Neuronal stem cell (in vitro differentiated cells): ENCODE results near the gene CNMD.

Experiments
- DNase-seq: peaks from one replicate; pipeline ENCODE4 v3.0.0-alpha.2; 2013; ENCODE audit warnings: low spot score
- H2AFZ ChIP-seq: one replicate; pipeline ENCODE4 v1.6.1; 2013; ENCODE audit warnings: mild to moderate bottlenecking, low read length, inconsistent platforms
- H2AK5ac ChIP-seq: 2 replicates; pipeline ENCODE4 v1.6.1; 2013; ENCODE audit warnings: low read depth, mild to moderate bottlenecking, inconsistent platforms, low read length, moderate library complexity, mixed read lengths
- H2BK120ac ChIP-seq: 2 replicates; pipeline ENCODE4 v1.6.1; 2013; ENCODE audit warnings: low read depth, mild to moderate bottlenecking, inconsistent platforms, low read length, moderate library complexity, mixed read lengths
- H2BK12ac ChIP-seq: one replicate; pipeline ENCODE4 v1.6.1; 2013; ENCODE audit warnings: low read length, inconsistent platforms
- H2BK15ac ChIP-seq: 2 replicates; pipeline ENCODE4 v1.6.1; 2013; ENCODE audit warnings: mild to moderate bottlenecking, low read length, inconsistent platforms, mixed read lengths
- H2BK5ac ChIP-seq: one replicate; pipeline ENCODE4 v1.6.1; 2013; ENCODE audit warnings: inconsistent platforms, mild to moderate bottlenecking, low read length, moderate library complexity
- H3K14ac ChIP-seq: one replicate; pipeline ENCODE4 v1.6.1; 2013; ENCODE audit warnings: low read length, inconsistent platforms
- H3K18ac ChIP-seq: 2 replicates; pipeline ENCODE4 v1.6.1; 2013; ENCODE audit warnings: low read length, inconsistent platforms
- H3K23ac ChIP-seq: 2 replicates; pipeline ENCODE4 v1.6.1; 2013; ENCODE audit warnings: low read depth, mild to moderate bottlenecking, mixed read lengths, low read length, inconsistent platforms; ENCODE audit not compliant: poor library complexity
- H3K27ac ChIP-seq: replicated peaks from 3 replicates; pipeline ENCODE4 v1.5.1; 2013; ENCODE audit warnings: low read length, inconsistent platforms
- H3K27me3 ChIP-seq, 3 experiments: 2 replicates each; pipeline ENCODE4 v1.6.1; 2013; ENCODE audit warnings: low read length in 3 of 3, mild to moderate bottlenecking in 2 of 3, inconsistent platforms in 1 of 3, low read depth in 1 of 3, mixed read lengths in 1 of 3, moderate library complexity in 1 of 3; ENCODE audit not compliant: control insufficient read depth in 3 of 3, insufficient read depth in 3 of 3
- H3K36me3 ChIP-seq, 2 donors: replicated peaks in 1 of 2; 2 replicates each; pipeline ENCODE4 v1.6.1; 2013; ENCODE audit warnings: low read length in 2 of 2; ENCODE audit not compliant: control insufficient read depth in 2 of 2, insufficient read depth in 2 of 2
- H3K4ac ChIP-seq: 2 replicates; pipeline ENCODE4 v1.6.1; 2013; ENCODE audit warnings: inconsistent platforms, mild to moderate bottlenecking, low read length, moderate library complexity
- H3K4me1 ChIP-seq, 2 donors: 1 replicate in 1 of 2; 2 replicates in 1 of 2; pipeline ENCODE4 v1.6.1; 2013; ENCODE audit warnings: low read length in 2 of 2, low read depth in 1 of 2; ENCODE audit not compliant: control insufficient read depth in 2 of 2, insufficient read depth in 1 of 2
- H3K4me2 ChIP-seq: one replicate; pipeline ENCODE4 v1.6.1; 2013; ENCODE audit warnings: mild to moderate bottlenecking, low read length, inconsistent platforms; ENCODE audit not compliant: insufficient read depth, poor library complexity, severe bottlenecking
- H3K4me3 ChIP-seq, 2 donors: 2 replicates each; pipeline ENCODE4 v1.5.1; 2013; ENCODE audit warnings: low read length in 2 of 2, mild to moderate bottlenecking in 2 of 2, inconsistent platforms in 1 of 2, moderate library complexity in 1 of 2
- H3K79me1 ChIP-seq: one replicate; pipeline ENCODE4 v1.6.1; 2013; ENCODE audit warnings: low read depth, mild to moderate bottlenecking, inconsistent platforms, low read length, moderate library complexity
- H3K9ac ChIP-seq: one replicate; pipeline ENCODE4 v1.6.1; 2013; ENCODE audit warnings: mild to moderate bottlenecking, low read depth, low read length, inconsistent platforms; ENCODE audit not compliant: poor library complexity
- H3K9me3 ChIP-seq, 2 donors: replicated peaks in 1 of 2; 2 replicates each; pipeline versions ENCODE3 to v1.6.1; 2013; ENCODE audit warnings: low read length in 2 of 2, mild to moderate bottlenecking in 2 of 2, inconsistent platforms in 1 of 2, low read depth in 1 of 2, mixed read lengths in 1 of 2, moderate library complexity in 1 of 2; ENCODE audit not compliant: control insufficient read depth in 2 of 2, insufficient read depth in 1 of 2
- H4K8ac ChIP-seq: one replicate; pipeline ENCODE4 v1.6.1; 2013; ENCODE audit warnings: low read depth, mild to moderate bottlenecking, inconsistent platforms, low read length, moderate library complexity
- H4K91ac ChIP-seq: one replicate; pipeline ENCODE4 v1.6.1; 2013; ENCODE audit warnings: low read length, low read depth, mild to moderate bottlenecking, inconsistent platforms; ENCODE audit not compliant: poor library complexity
- WGBS, 2 donors: extraction: QIAGEN DNeasy Blood & Tissue Kit; methylation state at CpG; one replicate each; pipeline ENCODE4 v1.1.7; 2013; ENCODE audit warnings: missing lambda C conversion rate in 2 of 2, mixed read lengths in 1 of 2; ENCODE audit not compliant: insufficient read length in 2 of 2, insufficient replicate concordance in 1 of 2; ENCODE audit errors: extremely low coverage in 2 of 2; 5-methylcytosine and 5-hydroxymethylcytosine counted together

The CNMD gene

DNA sequence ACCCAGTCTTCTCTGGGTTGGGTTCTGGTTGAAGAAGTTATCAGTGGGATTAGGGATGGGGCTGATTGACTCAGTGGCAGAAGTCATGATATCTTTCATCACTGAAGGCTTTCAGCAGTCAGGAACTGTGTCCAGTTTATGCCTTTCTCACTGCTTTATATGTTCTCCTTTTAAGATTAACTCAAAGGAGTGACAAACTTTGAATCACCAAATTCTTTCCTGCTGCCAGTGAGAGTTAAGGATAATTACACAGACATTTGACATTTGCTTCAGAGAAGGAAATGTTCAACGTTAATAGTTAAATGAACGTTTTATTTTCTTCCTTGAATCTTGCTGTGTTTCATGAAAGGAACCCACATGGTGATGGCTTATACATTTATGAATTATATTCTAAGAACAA is 41.0 kb upstream of the CNMD start:
- DNase-seq, result no peak
- Histone ChIP-seq H3K27me3 (peaks cover 0 to 9% (median 0%) of the 10 kb centered on the region in 3 experiments), H3K23ac (no peak overlapping the region), H4K8ac (no peak overlapping the region), H3K36me3 (no peaks in the 10 kb centered on the region), H2BK15ac (no peak overlapping the region), H3K4ac (no peak overlapping the region), H3K18ac (no peak overlapping the region), H3K4me2 (no peak overlapping the region), H4K91ac (no peak overlapping the region), H2BK120ac (no peak overlapping the region), H3K4me3 (no peak overlapping the region), H3K14ac (no peak overlapping the region), H3K4me1 (peaks cover 0 to 7% of the 10 kb centered on the region in 2 donors), H2BK5ac (no peak overlapping the region), H3K9ac (no peak overlapping the region), H2BK12ac (no peak overlapping the region), H3K27ac (no peak overlapping the region), H3K79me1 (no peaks in the 10 kb centered on the region), H3K9me3 (no peaks in the 10 kb centered on the region), H2AFZ (no peak overlapping the region), H2AK5ac (no peak overlapping the region)
- no CpG with 5 or more reads among the region's 2 CpGs for WGBS, 2 donors

DNA sequence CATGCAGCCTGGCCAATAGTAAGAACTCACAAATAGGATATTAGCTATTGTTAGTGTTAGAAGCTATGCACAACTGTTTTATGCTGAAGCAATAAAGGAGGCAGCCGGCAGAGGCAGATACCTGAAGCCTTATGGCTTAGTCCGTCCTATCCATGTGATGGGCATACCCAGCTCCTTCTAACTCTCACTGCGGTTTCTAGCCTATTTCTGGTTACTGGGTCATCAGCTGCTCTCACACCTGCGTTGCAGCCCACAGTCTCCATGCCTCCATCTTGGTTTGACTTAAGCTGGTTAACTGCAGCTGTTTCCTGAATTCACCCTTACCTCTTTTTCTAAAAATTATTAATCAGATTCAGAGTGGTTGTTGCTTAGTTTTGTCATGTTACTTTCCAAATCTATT is 40.5 kb upstream of the CNMD start:
- H2BK5ac ChIP-seq, result no peak overlapping the region
- H2AK5ac ChIP-seq, result no peak overlapping the region
- H3K14ac ChIP-seq, result no peak overlapping the region
- H4K8ac ChIP-seq, result no peak overlapping the region
- H3K18ac ChIP-seq, result no peak overlapping the region
- H3K27me3 ChIP-seq, result peaks cover 0 to 9% (median 0%) of the 10 kb centered on the region in 3 experiments
- no peak overlapping the region for H3K4me3 ChIP-seq
- no peak overlapping the region for H3K23ac ChIP-seq
- H2BK12ac ChIP-seq, result no peak overlapping the region
- H3K79me1 ChIP-seq, result no peaks in the 10 kb centered on the region
- no peaks in the 10 kb centered on the region for H3K9me3 ChIP-seq
- H3K27ac ChIP-seq, result no peak overlapping the region
- H2BK15ac ChIP-seq, result no peak overlapping the region
- H2AFZ ChIP-seq, result no peak overlapping the region
- no peaks in the 10 kb centered on the region for H3K36me3 ChIP-seq
- WGBS, 2 donors, result no CpG with 5 or more reads among the region's 4 CpGs
- DNase-seq, result no peak
- peaks cover 0 to 7% of the 10 kb centered on the region in 2 donors for H3K4me1 ChIP-seq
- H4K91ac ChIP-seq, result no peak overlapping the region
- H3K4ac ChIP-seq, result no peak overlapping the region
- no peak overlapping the region for H3K4me2 ChIP-seq
- H2BK120ac ChIP-seq, result no peak overlapping the region
- no peak overlapping the region for H3K9ac ChIP-seq

DNA sequence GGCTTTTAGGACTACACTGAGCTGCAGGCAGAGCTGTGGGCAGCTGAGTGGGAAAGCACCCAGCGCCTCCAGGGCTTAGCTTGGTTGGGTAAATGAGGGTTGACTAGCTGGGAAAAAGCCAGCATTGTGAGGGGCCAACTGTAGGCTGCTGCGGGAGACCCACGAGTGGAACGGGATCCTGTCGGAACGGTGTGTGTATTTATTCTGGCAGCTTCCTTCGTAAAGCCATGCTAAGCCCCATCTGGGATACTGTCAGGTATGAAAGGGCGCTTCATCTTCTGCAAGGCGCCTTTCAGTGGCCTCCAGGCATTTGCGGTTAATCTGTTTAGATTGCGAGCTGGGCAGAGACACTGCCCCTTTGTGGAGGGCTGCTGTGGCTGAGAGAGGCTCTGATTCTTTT is 39.5 kb upstream of the CNMD start:
- H3K9me3 ChIP-seq, result no peaks in the 10 kb centered on the region
- no peak overlapping the region for H2BK12ac ChIP-seq
- no CpG with 5 or more reads among the region's 11 CpGs for WGBS, 2 donors
- H3K4me1 ChIP-seq, result peaks cover 0 to 7% of the 10 kb centered on the region in 2 donors
- H3K79me1 ChIP-seq, result no peaks in the 10 kb centered on the region
- H2AK5ac ChIP-seq, result no peak overlapping the region
- no peak overlapping the region for H2BK5ac ChIP-seq
- H3K4me3 ChIP-seq, result no peak overlapping the region
- H3K23ac ChIP-seq, result no peak overlapping the region
- H4K91ac ChIP-seq, result no peak overlapping the region
- H4K8ac ChIP-seq, result no peak overlapping the region
- H2AFZ ChIP-seq, result no peak overlapping the region
- H2BK120ac ChIP-seq, result no peak overlapping the region
- H3K9ac ChIP-seq, result no peak overlapping the region
- H3K27ac ChIP-seq, result no peak overlapping the region
- no peak overlapping the region for H3K18ac ChIP-seq
- no peak overlapping the region for H3K14ac ChIP-seq
- H3K36me3 ChIP-seq, result no peaks in the 10 kb centered on the region
- no peak for DNase-seq
- H2BK15ac ChIP-seq, result no peak overlapping the region
- peaks cover 0 to 7% (median 0%) of the 10 kb centered on the region in 3 experiments for H3K27me3 ChIP-seq
- peak overlapping the region; percentile 19 for H3K4me2 ChIP-seq
- no peak overlapping the region for H3K4ac ChIP-seq

GRCh38 chr13:52776726-52777125 is 37.1 kb upstream of the CNMD start:
- Histone ChIP-seq H3K23ac (no peak overlapping the region), H4K91ac (no peak overlapping the region), H3K4me1 (peaks cover 0 to 7% of the 10 kb centered on the region in 2 donors), H2BK12ac (no peak overlapping the region), H2BK15ac (no peak overlapping the region), H3K9me3 (no peaks in the 10 kb centered on the region), H3K4ac (no peak overlapping the region), H3K36me3 (no peaks in the 10 kb centered on the region), H3K4me2 (no peak overlapping the region), H3K14ac (no peak overlapping the region), H3K4me3 (no peak overlapping the region), H2AK5ac (no peak overlapping the region), H3K18ac (no peak overlapping the region), H3K79me1 (no peaks in the 10 kb centered on the region), H2AFZ (no peak overlapping the region), H2BK5ac (no peak overlapping the region), H2BK120ac (no peak overlapping the region), H3K27ac (no peak overlapping the region), H3K9ac (no peak overlapping the region), H3K27me3 (peaks cover 0 to 7% (median 0%) of the 10 kb centered on the region in 3 experiments), H4K8ac (no peak overlapping the region)
- DNase-seq, result no peak
- WGBS, 2 donors, result no CpG with 5 or more reads among the region's 3 CpGs
